SU-DHL-6 (cell line): ENCODE results near the gene LETM1.

Experiments used
- H2AFZ ChIP-seq: fragments of 200-600 bp; sonication (generic); 2 replicates; pipeline ENCODE4 v1.6.1; 2014; ENCODE audit warnings: low read depth, mild to moderate bottlenecking, moderate library complexity, mixed read lengths, antibody characterized with exemption, low read length; ENCODE audit not compliant: severe bottlenecking
- H3F3A ChIP-seq: fragments of 200-600 bp; shearing (Covaris generic); 2 replicates; pipeline ENCODE4 v1.6.0; 2016; ENCODE audit warnings: antibody characterized with exemption, mild to moderate bottlenecking; ENCODE audit not compliant: insufficient read depth
- H3K27ac ChIP-seq: fragments of 200-600 bp; sonication (generic); 2 replicates; pipeline ENCODE4 v1.5.1; 2016; ENCODE audit warnings: low read depth, mild to moderate bottlenecking, low read length, moderate library complexity, mixed read lengths
- H3K27me3 ChIP-seq: fragments of 200-600 bp; sonication (generic), shearing (Covaris generic); 2 replicates; pipeline ENCODE4 v1.6.0; 2014; ENCODE audit warnings: mild to moderate bottlenecking, low read length
- H3K36me3 ChIP-seq: fragments of 200-600 bp; sonication (generic); 2 replicates; pipeline ENCODE4 v1.6.1; 2014; ENCODE audit warnings: mild to moderate bottlenecking, low read length, mixed read lengths
- H3K4me2 ChIP-seq: fragments of 300-600, 200-600 bp; shearing (Covaris generic), sonication (generic); 2 replicates; pipeline ENCODE4 v1.6.0; 2014; ENCODE audit warnings: low read length, low read depth, mild to moderate bottlenecking; ENCODE audit not compliant: poor library complexity, severe bottlenecking
- H3K4me3 ChIP-seq: fragments of 200-600 bp; sonication (generic); 2 replicates; pipeline ENCODE4 v1.5.1; 2014; ENCODE audit warnings: antibody characterized with exemption, low read length, mild to moderate bottlenecking, mixed read lengths; ENCODE audit not compliant: insufficient read depth, poor library complexity, severe bottlenecking
- H3K79me2 ChIP-seq: fragments of 200-600 bp; sonication (generic); 2 replicates; pipeline ENCODE4 v1.6.1; 2014; ENCODE audit warnings: mild to moderate bottlenecking, low read length, moderate library complexity; ENCODE audit not compliant: insufficient read depth
- H3K9ac ChIP-seq: fragments of 200-600 bp; sonication (generic); 2 replicates; pipeline ENCODE4 v1.7.0; 2014; ENCODE audit warnings: mild to moderate bottlenecking, low read length
- H3K9me2 ChIP-seq: fragments of 200-600 bp; sonication (generic); replicated peaks from 2 replicates; pipeline ENCODE4 v1.6.1; 2014; ENCODE audit warnings: low read length; ENCODE audit not compliant: insufficient read depth
- H3K9me3 ChIP-seq: fragments of 200-600 bp; sonication (generic); 2 replicates; pipeline ENCODE4 v1.6.1; 2014; ENCODE audit warnings: low read length, mixed read lengths; ENCODE audit not compliant: insufficient read depth
- H4K20me1 ChIP-seq: fragments of 200-600 bp; sonication (generic); 2 replicates; pipeline ENCODE4 v1.6.1; 2014; ENCODE audit warnings: low read depth, mild to moderate bottlenecking, antibody characterized with exemption, low read length, moderate library complexity, mixed read lengths
- CTCF ChIP-seq: fragments of 200-600 bp; sonication (generic); IDR thresholded peaks from one replicate; pipeline ENCODE4 v1.5.1; 2017; ENCODE audit warnings: antibody characterized with exemption, mild to moderate bottlenecking, low read length, moderate library complexity; ENCODE audit not compliant: insufficient read depth, poor library complexity, severe bottlenecking
- EZH2phosphoT487 ChIP-seq: fragments of 200-600 bp; sonication (generic), shearing (Covaris generic); conservative IDR thresholded peaks from 2 replicates; pipeline ENCODE4 v1.6.1; 2018; ENCODE audit warnings: mild to moderate bottlenecking, antibody characterized with exemption, low read length, moderate library complexity, mixed read lengths

LETM1 gene

GRCh38 chr4:1770245-1770644 is 85.7 kb downstream of the LETM1 start:
- Histone ChIP-seq H3K4me3 (no peak overlapping the region), H3F3A (no peaks in the 10 kb centered on the region), H3K27ac (no peak overlapping the region), H3K36me3 (no peaks in the 10 kb centered on the region), H3K27me3 (no peaks in the 10 kb centered on the region), H2AFZ (no peak overlapping the region), H3K9me3 (no peaks in the 10 kb centered on the region), H3K9ac (no peak overlapping the region), H3K4me2 (no peak overlapping the region), H3K9me2 (no peaks in the 10 kb centered on the region), H4K20me1 (no peaks in the 10 kb centered on the region), H3K79me2 (no peaks in the 10 kb centered on the region)
- no peak for TF ChIP-seq EZH2phosphoT487
- no peak for TF ChIP-seq CTCF

- H3K27me3 ChIP-seq = no peaks in the 10 kb centered on the region
- H4K20me1 ChIP-seq = no peaks in the 10 kb centered on the region
- H3K4me2 ChIP-seq = no peak overlapping the region
- TF ChIP-seq EZH2phosphoT487 (no peak), CTCF (no peak)
- H3K9ac ChIP-seq = no peak overlapping the region
- no peaks in the 10 kb centered on the region for H3F3A ChIP-seq
- no peak overlapping the region for H2AFZ ChIP-seq
- H3K27ac ChIP-seq = no peak overlapping the region
- H3K79me2 ChIP-seq = no peaks in the 10 kb centered on the region
- no peaks in the 10 kb centered on the region for H3K9me2 ChIP-seq
- no peak overlapping the region for H3K4me3 ChIP-seq
- no peaks in the 10 kb centered on the region for H3K36me3 ChIP-seq
- H3K9me3 ChIP-seq = no peaks in the 10 kb centered on the region
These were observed 86.3 kb downstream of the LETM1 start for GRCh38 chr4:1769692-1770091.

DNA sequence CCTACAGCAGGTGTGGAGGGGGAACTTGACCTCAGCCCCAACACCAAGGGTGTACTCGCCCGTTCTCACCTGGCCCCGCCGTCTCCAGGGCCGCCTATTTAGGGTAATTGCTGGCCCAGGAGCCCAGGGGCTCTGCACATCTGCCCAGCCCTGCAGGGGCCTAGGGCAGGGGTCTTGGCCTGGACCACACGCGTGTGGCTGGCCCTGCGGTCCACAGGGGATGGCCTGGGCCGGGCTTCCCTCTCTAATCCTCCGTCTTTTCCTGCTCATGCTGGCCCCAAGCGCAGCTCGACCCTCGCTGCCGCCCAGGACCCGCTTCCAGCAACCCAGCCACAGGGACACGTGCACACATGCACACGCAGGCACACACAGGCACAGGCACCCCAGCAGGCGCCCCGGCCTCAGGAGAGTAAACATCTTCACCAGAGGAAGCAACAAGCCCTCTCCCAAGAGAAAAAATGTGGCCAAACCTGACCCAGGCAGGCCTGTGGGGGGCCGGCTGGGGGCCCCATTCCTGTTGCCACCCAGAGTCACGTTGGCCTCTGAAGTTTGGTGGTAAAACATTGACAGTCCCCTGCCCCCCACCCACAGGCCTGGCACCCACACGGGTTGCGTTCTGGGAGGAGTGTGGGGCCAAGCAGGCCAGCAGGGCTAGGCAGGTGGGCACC is 87.5 kb downstream of the LETM1 start:
- Histone ChIP-seq H3K36me3 (no peaks in the 10 kb centered on the region), H4K20me1 (no peaks in the 10 kb centered on the region), H3K9ac (no peak overlapping the region), H3K4me3 (no peak overlapping the region), H3K27me3 (no peaks in the 10 kb centered on the region), H3K9me2 (no peaks in the 10 kb centered on the region), H3K9me3 (no peaks in the 10 kb centered on the region), H3K4me2 (peak overlapping the region; percentile 34), H3F3A (no peaks in the 10 kb centered on the region), H2AFZ (no peak overlapping the region), H3K79me2 (no peaks in the 10 kb centered on the region), H3K27ac (no peak overlapping the region)
- no peak for TF ChIP-seq CTCF
- no peak for TF ChIP-seq EZH2phosphoT487
